Activated naive CD8-positive, alpha-beta T cell treated with anti-CD3 and anti-CD28 coated beads, Interleukin-2, amount 50 U/mL, for 16 hours (primary cell): ENCODE measurements around the gene SLC30A2.

Experiments used
- DNase-seq: peaks from one replicate; pipeline ENCODE4 v3.0.0-alpha.2; 2020; ENCODE audit warnings: low read depth, low spot score

The SLC30A2 gene

DNA sequence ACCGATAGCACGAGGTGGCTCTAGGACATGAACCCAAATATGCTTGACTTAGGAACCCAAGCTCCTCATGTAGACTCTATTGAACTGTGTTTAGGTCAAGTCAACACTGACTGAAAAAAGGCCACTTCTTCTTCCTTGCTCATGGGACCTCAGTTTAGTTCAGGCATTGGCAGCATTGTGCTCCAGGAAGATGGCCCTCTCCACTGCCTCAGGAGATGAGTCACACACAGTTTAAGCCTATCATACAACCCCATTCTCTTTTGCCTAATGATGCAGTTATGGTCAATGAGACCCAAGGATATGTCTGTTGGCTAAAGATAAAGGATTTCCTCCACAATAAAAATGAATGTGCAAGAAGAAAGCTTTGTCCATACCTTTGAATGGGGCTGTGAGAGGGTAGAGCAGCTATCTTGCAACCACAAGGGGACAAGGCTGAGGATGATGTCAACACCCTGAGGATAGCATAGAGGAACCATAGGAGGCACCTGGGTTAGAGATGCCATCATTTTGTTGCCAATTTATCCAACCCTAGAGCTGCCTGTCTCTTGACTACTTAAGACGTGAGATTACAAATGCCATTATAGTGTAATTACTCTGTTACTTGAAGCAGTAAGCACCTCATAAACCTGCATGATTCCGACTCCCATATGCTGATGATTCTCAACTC, 24.5 kb upstream of the SLC30A2 start:
- DNase-seq = no peak

DNA sequence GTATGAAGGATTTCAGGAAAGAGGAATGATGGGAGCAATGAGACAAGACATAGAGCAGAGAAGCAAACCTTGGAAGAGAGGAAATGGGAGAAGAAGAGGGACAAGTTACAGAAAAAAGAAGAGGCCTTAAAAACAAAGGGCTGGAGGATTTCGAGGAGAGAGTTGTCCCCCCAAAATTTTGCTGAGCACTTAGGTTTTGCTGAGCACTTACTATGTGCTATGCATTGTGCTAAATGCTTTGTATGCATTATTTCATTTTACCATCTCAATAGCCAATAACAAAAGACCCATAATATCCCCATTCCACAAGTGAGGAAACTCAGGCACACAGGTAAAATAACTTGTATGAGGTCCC, 24.0 kb upstream of the SLC30A2 start:
- no peak for DNase-seq

DNA sequence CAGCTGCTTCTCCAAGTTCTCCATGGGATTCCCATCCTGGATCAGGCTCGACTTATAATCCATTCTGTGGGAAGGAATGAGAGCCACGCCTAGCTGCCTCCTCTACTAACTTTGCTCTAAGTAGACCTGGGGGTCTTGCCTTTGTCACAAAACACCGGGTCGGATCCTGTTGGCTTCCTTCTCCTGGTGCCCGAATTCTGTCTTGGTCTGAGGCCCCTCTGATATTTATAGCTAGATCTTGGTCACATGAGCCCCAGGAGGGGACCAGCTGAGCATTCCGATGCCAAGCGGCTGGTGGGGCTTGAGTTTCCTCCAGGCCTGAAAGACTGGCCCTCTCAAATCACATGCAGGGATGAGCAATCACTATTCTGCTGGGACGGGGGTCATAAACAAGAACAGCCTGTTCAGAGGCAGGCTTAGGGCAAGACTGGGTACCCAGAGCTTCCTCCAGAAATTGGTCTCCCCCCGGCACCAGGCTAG, 21.6 kb upstream of the SLC30A2 start, which contains the start of gene TRIM63:
Gene TRIM63, minus strand, starts transcription at position 199 of the 480 bp plus-strand sequence. Its CDS starts 136 bp downstream, at position 63.
- no peak for DNase-seq

DNA sequence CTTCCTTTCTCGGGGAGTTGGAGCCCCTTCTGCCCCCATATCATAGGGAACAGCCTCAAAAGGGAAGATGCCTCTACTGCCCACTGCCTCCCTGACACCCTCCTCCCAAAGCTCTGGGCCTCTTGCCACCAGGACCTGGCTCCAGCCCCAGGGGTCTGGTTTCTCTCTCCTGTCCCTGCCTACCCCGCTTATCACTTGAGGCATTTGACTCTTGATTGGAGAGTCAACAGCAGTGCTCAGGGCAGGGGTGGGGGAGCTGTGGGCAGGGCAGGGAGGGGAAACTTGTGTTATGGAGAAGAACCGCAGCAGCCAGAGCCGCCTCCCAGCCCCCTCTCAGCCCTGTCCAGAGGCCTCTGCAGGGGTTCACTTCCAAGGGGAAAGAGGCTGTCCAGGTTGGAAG, 20.9 kb upstream of the SLC30A2 start:
- DNase-seq = no peak

DNA sequence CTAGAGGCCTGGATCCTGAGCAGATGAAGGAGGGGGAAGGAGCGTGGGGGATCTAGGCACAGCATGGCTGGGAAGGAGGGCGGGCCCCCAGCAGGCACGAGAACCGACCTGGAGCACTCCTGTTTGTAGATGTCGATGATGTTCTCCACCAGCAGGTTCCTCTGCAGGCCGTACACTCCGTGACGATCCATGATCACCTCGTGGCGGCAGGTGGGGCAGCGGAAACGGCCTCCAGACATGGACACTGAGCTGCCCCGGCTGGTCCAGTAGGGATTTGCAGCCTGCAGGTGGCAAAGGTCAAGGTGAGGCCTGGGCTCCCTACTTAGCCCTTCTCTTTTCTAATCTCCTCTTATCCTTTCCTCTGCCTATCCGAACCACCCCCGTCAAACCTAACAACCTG, 20.2 kb upstream of the SLC30A2 start:
- DNase-seq = no peak

DNA sequence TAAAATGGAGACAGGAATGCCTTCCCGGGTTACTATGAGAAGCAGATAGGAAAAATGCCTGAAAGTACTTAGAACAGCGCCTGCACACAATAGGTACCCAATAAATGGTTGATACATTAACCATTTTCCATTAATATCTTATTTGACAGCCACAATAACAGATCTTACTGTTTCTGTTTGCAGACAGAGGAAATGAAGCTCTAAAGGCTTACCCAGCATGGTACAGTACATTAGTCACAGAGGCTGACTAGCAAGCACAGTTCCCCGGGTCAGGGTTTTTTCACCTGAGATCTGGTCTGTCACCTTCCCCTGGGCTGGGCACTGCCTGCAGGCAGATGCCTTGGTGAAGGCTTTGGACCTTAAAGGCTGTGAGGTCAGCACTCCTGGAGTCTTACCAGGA, 18.6 kb upstream of the SLC30A2 start:
- no peak for DNase-seq

DNA sequence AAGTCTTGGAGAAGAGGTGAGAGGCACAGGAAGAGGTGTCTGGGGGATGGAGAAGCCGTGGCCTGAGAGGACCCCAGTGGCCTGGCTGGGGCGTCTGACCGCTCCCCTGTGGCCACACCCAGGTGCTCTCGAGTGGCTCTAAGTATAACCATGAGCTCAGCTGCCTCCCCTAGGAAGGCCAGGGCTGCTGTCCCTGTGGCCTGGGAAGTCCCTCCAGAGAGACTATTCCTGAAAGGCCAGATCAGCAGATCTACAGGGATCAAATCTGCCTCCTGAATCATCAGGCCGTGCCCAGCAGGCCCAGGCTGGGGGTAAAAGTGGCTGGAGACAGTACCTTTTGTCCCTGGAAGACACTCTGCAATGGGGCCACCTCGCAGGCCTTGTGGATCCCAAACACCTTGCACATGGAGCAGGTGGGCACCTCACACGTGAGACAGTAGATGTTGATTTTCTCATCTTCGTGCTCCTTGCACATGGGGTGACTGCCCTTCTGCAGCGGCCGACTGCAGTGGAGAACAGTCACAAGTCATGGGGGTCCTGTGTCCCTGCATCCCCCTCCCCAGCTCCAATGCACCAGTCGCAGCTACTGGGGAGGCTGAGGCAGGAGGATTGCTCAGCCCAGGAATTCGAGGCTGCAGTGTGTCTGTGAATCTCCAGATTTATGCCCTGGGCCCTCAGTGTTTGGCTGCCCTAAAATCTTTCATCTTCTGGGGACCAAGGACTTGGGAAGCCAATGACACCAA, 15.1 kb upstream of the SLC30A2 start:
- no peak for DNase-seq

DNA sequence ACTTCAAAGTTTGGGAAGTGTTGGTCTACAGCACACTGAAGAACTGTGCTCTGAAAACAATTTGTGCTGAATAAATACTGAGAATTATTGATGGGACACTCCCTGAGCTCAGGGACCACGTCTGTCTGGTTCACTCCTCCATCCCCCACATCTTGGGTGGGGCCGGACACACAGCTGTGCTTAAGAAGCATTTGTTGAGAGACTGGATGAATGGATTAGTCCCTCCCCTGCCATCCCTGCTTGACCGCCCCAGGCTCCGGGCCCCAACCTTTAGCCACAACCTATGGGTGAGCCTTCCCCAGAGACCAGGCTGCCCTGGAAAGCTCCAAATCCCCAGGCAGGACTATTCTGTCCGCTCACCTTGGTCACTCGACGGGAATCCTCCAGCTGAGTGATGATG, 14.0 kb upstream of the SLC30A2 start:
- DNase-seq = no peak

DNA sequence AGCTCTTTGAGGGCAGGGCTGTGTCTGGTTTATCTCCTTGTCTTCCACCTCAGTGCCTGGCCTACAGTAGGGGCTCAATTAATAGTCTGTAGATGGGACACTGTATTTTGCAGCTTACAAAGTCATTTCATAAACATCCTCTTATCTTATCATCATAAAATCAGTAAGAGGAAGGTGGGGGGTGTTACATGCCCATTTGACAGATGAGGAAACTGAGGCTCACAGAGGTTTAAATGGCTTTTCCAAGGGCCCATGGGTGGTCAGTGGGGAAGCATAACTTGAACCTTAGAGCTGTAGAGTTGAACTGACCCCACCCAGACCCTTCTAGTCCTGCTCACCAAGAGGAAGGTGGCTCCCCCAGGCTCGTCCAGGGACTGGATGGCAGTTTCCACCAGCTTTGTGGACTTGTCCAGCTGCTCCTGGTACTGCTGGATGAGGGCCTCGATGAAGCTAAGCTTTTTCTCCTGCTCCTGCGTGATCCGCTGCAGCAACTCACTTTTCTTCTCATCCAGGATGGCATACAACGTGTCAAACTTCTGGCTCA, 12.2 kb upstream of the SLC30A2 start:
- no peak for DNase-seq

DNA sequence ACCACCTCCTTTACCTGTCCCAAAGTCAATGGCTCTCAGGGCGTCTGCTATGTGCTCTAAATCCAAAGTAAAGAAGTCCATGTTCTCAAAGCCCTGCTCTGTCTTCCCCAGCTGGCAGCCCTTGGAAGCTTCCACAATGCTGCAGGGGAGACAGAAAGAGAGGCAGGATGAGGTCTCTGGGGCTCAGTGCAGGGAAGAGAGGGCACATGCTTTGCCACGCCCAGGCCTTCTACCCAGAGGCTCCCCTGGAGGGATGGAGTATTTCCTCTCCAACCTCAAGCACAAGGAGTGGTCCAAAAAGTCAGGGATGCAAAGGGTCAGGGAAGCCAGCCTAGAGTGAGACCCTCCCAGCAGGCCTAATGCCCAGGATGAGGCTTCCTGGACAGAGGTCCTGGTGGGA, 11.3 kb upstream of the SLC30A2 start:
- no peak for DNase-seq

DNA sequence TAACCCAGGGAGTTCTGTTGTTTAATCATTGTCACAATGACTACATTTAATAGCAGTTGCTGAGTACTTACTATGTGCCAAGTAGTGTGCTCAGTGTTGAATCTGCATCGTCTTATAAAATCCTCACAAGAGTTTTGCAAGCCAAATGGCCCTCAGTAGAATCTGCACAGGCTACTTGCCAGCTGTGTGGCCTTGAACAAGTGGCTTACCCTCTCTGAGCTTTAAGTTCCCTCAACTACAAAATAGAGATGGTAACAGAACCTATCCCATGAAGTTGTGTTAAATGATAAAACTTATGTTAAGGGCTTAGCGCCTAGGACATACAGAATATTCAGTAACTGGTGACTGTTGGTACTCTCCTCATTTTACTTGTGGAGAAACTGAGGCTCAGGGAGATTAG, 9.1 kb upstream of the SLC30A2 start:
- no peak for DNase-seq

DNA sequence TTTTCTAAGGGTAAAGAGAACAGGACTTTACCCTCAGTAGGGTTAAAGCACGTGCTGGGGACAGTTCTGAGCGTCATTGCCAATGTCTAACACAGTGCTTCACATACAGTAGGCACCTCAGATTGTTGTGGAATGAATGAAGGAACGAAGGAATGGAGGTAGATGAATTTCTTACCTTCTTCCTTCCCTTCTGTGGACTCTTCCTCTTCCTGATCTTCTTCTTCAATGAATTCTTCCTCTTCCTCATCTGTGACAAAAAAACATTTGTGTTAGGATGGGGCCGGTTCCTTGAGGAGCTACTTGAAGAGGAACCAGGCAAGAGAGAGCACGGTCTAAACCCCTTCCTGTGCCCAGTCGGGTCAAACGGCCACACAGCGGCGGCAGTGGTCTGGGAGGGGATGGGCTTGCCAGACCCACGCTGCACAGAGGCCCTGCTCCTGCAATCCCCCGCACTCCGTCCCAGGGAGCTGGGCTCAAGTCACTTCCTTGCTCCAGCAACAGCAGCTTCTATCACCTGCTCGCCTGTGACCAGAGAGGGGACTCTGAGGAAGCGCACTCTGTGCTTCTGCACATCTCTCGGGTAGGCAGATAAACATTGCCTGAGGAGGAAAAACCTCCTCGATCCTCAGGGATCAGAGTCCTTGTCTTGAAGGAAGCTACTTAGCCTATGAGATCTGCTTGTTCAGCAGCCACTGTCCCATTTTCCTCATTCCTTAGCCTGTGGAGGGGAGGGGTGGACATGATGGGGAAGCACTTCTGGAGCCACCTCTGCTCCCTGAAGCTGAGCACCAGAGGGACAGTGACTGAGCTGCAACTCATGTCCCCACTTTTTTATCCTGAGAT, 8.0 kb upstream of the SLC30A2 start:
- DNase-seq = no peak

DNA sequence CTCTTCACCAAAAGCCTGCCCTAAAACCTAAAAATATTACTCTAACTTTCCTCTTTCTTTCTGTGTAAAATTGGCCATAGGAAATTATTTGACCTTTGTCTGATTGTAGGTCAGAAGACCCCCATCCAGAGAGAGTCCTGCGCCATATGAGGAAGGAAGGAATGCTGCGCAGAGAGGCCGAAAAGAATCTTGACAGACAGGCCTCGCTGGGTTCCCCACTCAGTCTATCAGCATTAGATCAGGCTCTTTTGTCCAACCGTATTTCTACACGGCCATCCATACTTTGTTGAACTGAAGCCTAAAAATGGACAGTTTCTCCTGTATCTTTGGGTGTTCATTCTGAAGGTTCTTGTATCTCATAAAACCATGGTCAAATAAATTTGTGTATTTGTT, 4.3 kb upstream of the SLC30A2 start:
- DNase-seq = no peak

DNA sequence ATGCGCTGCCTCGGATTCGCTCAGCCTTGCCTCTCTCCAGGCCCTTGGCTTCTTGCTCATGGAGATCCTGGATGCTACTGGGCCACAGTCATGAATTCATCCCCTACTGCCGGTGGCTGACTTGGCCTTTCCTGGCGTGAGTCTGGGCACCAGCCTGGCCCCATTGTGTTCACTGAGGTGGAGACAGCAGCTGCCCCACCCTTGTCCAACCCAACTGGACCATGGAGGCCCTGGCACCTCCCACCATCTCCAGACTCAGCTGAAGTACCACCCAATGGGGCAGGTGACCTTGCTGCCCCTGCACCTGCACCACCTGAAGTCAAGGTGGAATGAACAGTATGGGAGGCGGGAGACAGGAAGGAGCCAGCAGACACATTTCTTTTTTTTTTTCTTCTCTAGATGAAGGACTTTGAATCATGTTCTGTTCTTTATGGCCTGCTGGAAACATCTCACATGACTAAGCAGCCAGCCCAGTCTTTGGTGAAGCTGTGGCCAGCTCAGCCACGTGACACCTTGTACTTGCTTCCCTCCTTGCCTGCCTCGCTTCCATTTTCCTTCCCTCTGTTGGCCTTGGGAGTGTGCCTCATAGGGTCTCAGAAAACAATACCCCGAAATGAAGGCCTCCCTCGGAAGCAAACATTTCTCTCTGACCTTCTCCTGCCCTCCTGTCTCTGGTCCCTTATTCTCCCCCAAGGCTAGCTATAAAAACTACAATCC, 3.8 kb upstream of the SLC30A2 start:
- DNase-seq = no peak

DNA sequence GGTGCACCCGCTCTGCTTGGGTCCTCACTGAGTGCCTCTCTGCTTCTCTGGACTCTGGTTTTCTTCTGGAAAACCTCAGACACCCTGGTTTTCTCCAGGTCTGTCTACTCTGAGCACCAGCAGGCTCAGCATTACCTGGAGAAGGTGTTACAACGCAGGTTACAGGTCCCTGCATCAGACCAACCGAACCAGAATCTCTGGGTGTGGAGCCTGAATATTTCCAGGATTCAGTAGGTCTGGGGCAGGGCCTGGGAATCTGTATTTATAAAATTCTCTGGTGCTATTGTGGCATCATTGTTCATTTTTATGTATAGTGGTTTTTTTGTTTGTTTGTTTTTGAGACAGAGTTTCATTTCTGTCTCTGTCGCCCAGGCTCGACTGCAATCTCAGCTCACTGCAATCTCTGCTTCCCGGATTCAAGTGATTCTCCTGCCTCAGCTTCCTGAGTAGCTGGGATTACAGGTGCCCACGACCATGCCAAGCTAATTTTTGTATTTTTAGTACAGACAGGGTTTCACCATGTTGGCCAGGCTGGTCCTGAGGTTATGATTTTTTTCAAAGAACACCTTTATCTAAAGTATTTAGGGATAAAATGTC, 1.5 kb upstream of the SLC30A2 start:
- DNase-seq = no peak

DNA sequence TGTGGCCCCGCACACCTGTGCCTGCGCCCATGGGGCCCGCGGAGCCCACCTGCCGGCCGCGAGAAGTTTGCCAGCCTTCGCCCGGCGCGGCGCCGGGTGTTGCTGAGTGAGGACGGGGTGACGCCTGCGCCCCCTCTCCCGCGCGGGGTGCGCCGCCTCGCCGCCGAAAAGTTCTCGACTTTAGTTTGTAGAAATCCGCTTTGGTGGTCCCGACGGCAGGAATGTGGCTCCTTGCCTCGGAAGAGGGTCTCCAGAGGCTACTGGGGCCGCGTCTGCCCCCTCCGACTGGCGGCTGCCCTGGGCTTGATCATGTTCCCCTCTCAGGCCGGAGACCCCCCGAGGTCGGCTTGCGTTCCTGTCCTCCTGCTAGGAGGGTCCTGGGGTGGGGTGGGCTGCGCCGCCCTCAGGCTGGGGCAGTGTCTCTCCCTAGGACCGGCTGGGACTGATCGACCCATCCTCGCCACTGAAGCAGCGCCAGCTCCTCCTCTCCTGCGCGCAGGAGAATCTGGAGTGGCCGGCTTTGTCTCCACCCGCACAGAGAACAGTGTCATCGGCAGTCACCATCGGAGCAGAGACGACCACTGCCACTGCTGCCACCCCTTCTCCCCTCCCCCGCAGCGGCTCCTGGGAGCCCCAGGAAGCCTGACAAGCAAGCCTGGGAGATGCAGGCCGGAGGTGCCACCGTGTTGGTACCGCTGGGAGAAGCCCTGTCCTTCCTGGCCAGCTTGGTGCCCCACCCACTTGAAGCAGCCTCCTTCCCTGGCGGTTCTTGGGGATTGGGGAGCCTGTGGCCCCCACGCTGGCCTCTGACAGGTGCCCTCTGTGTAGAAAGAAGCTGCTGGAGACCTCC, 553 bp upstream of the SLC30A2 start:
- DNase-seq = no peak

DNA sequence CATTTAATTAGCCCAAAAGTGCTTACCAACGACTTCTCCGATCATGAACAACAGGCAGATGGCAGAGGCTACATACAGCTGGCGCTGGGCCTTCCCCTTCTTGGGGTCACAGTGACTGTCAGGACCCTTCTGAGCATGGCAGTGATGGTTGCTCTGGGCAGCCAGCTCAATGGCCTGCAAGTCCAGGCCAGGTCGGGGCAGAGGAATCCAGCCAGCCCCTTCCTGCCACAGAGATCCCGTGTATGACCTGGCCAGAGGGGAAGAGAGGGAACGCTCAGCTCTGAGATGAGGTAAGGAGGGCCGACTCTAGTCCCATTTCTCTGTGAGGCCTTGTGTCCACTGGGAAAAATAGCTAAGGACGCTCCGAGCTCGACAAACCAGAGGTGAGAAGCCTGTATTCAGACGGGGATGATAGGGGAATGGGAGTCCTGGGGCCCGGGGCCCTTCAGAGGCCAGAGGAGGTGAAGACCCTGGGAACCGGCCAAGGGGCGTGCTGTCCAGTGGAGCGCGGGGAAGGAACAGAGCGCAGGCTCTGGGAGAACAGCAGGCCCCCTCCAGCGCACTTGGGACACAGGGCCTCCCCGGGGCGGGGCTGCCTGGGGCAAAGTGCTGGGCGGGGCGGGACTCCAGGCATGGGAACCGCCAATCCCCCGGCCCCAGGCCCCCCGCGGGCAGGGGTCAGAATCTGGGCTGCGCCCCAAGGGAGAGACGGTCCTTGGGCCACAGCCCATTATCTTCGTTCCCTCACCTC, 772 bp downstream of the SLC30A2 start:
- DNase-seq = no peak

DNA sequence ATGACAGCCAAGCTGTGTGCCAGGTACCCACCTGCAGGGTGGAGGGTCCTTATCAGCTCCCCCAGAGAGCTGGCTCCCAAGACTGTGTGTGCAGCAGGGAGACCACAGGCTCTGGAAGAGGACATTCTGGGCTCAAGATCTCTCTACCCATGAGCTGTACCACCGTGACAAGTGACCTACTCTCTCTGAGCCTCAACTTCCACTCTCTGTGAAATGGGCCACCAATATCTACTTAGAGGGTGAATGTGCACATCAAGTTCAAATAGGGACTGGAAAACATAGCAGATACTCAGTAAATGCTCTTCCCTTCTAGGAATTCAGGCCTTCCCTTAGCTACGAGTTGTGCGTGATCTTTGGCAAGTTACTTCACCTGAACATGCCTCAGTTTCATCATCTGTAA, 1.5 kb downstream of the SLC30A2 start:
- DNase-seq = no peak

DNA sequence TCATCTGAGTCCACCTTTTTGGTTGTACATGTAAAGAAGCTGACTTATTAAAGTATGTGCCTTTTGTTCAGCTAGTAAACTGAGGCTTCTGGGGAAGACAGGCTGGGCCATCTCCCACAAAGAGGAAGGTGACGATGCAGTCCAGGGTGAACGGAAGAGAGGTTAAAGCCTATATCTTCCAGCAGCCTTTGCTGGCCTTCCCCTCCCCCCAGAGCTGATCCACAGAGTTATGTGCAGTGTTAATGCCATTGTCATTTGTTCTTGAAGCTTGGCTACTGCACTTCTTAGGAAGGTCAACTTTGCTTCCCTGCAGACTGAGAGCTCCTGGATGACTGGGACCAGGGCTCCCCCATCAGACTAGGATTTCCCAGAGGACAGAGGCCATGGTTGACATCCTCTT, 2.2 kb downstream of the SLC30A2 start:
- no peak for DNase-seq
